Smooth muscle cell (in vitro differentiated cells): ENCODE data around the gene MCOLN1. TPM values are rescaled to one million over a fixed set of nuclear protein-coding genes. Genes with fewer than 3 reads are reported as not detected.

Experiments used
- DNase-seq: peaks from one replicate; lab custom pipeline; 2025; ENCODE audit not compliant: unreplicated experiment; lab: John Stamatoyannopoulos, UW
- H2AFZ ChIP-seq: fragments of 200-600 bp; sonication (generic); 2 replicates; pipeline ENCODE4 v1.6.0; 2016; ENCODE audit warnings: antibody characterized with exemption, low read depth, mild to moderate bottlenecking
- H3F3A ChIP-seq: fragments of 200-600 bp; sonication (generic); 2 replicates; pipeline ENCODE4 v1.6.0; 2017; ENCODE audit warnings: antibody characterized with exemption, low read depth
- H3K27ac ChIP-seq: fragments of 200-600 bp; sonication (generic); 2 replicates; pipeline ENCODE4 v1.5.1; 2016; ENCODE audit warnings: low read depth, mild to moderate bottlenecking
- H3K27me3 ChIP-seq: fragments of 200-600 bp; sonication (generic); 2 replicates; pipeline ENCODE4 v1.6.1; 2016; ENCODE audit warnings: low read depth, mild to moderate bottlenecking
- H3K36me3 ChIP-seq: fragments of 200-600 bp; sonication (generic); 2 replicates; pipeline ENCODE4 v1.5.1; 2016; ENCODE audit warnings: low read depth
- H3K4me1 ChIP-seq: fragments of 200-600 bp; sonication (generic); 2 replicates; pipeline ENCODE4 v1.5.1; 2016; ENCODE audit warnings: low read depth
- H3K4me2 ChIP-seq: fragments of 200-600 bp; sonication (generic); 2 replicates; pipeline ENCODE4 v1.6.0; 2016; ENCODE audit warnings: mild to moderate bottlenecking
- H3K4me3 ChIP-seq: fragments of 200-600 bp; sonication (generic); 2 replicates; pipeline ENCODE4 v1.5.1; 2016; ENCODE audit warnings: mild to moderate bottlenecking
- H3K79me2 ChIP-seq: fragments of 200-600 bp; sonication (generic); 2 replicates; pipeline ENCODE4 v1.6.0; 2016; ENCODE audit warnings: low read depth, mild to moderate bottlenecking
- H3K9ac ChIP-seq: fragments of 200-600 bp; sonication (generic); 2 replicates; pipeline ENCODE4 v1.6.0; 2016; ENCODE audit warnings: low read depth
- H3K9me3 ChIP-seq: fragments of 200-600 bp; sonication (generic); replicated peaks from 2 replicates; pipeline ENCODE4 v1.5.1; 2016; ENCODE audit warnings: low read depth
- H4K20me1 ChIP-seq: fragments of 200-600 bp; sonication (generic); 2 replicates; pipeline ENCODE4 v1.6.0; 2016; ENCODE audit warnings: low read depth
- WGBS: methylation state at CpG from one replicate; pipeline ENCODE4 v1.1.7; 2016; ENCODE audit warnings: low lambda C conversion rate; 5-methylcytosine and 5-hydroxymethylcytosine counted together
- polyA plus RNA-seq: library from polyadenylated mRNA; unstranded; fragments of >200 nt; fragmentation: Nextera tagmentation; extraction: Ambion mirVana; gene quantifications from 2 replicates; pipeline ENCODE4 v1.2.1, GENCODE V29; 2016
- total RNA-seq: library from RNA; depleted of rRNA; stranded (reverse); fragments of >200 nt; gene quantifications from 2 replicates; pipeline ENCODE4 v1.2.3, GENCODE V29; 2014
- TF ChIP-seq, protein P1 (sequence below): fragments of 200-600 bp; sonication (generic); IDR thresholded peaks from 2 replicates; pipeline ENCODE4 v1.5.1; 2017; ENCODE audit warnings: borderline replicate concordance, mild to moderate bottlenecking, antibody characterized with exemption; ENCODE audit not compliant: insufficient read depth, poor library complexity, severe bottlenecking

MCOLN1 gene
- total and polyA plus RNA-seq, 2 experiments from 2014 or later, result 9.8 to 19.2 TPM

GRCh38 chr19:7520131-7521051, 2.0 kb upstream of the MCOLN1 start:
- no peaks in the 10 kb centered on the region for H3K9me3 ChIP-seq
- no peak overlapping the region for H3K27ac ChIP-seq
- no peak overlapping the region for H3K4me2 ChIP-seq
- H2AFZ ChIP-seq, result no peak overlapping the region
- no peaks in the 10 kb centered on the region for H3K27me3 ChIP-seq
- H3K4me1 ChIP-seq, result peaks cover 9% of the 10 kb centered on the region
- TF ChIP-seq, protein P1, sequence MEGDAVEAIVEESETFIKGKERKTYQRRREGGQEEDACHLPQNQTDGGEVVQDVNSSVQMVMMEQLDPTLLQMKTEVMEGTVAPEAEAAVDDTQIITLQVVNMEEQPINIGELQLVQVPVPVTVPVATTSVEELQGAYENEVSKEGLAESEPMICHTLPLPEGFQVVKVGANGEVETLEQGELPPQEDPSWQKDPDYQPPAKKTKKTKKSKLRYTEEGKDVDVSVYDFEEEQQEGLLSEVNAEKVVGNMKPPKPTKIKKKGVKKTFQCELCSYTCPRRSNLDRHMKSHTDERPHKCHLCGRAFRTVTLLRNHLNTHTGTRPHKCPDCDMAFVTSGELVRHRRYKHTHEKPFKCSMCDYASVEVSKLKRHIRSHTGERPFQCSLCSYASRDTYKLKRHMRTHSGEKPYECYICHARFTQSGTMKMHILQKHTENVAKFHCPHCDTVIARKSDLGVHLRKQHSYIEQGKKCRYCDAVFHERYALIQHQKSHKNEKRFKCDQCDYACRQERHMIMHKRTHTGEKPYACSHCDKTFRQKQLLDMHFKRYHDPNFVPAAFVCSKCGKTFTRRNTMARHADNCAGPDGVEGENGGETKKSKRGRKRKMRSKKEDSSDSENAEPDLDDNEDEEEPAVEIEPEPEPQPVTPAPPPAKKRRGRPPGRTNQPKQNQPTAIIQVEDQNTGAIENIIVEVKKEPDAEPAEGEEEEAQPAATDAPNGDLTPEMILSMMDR, result no peak
- no peaks in the 10 kb centered on the region for H3K36me3 ChIP-seq
- DNase-seq, result no peak
- H4K20me1 ChIP-seq, result no peaks in the 10 kb centered on the region
- no peak overlapping the region for H3K4me3 ChIP-seq
- no peak overlapping the region for H3K9ac ChIP-seq
- WGBS, result 97% methylated on average over 48 of the region's 51 CpGs
- peaks cover 2% of the 10 kb centered on the region for H3F3A ChIP-seq
- no peaks in the 10 kb centered on the region for H3K79me2 ChIP-seq

GRCh38 chr19:7521551-7522071, 813 bp upstream of the MCOLN1 start:
- no peaks in the 10 kb centered on the region for H3K79me2 ChIP-seq
- H3K9me3 ChIP-seq, result no peaks in the 10 kb centered on the region
- TF ChIP-seq, protein P1, result no peak
- no peaks in the 10 kb centered on the region for H3K27me3 ChIP-seq
- no peak for DNase-seq
- H3K9ac ChIP-seq, result no peak overlapping the region
- H3K4me3 ChIP-seq, result peak overlapping the region; percentile 74
- H3K4me1 ChIP-seq, result peaks cover 7% of the 10 kb centered on the region
- no peaks in the 10 kb centered on the region for H3K36me3 ChIP-seq
- peak overlapping the region; percentile 88 for H3K4me2 ChIP-seq
- no peak overlapping the region for H3K27ac ChIP-seq
- WGBS, result 42% methylated on average over 10 of the region's 10 CpGs
- H3F3A ChIP-seq, result no peaks in the 10 kb centered on the region
- peak overlapping the region; percentile 15 for H2AFZ ChIP-seq
- H4K20me1 ChIP-seq, result no peaks in the 10 kb centered on the region

DNA sequence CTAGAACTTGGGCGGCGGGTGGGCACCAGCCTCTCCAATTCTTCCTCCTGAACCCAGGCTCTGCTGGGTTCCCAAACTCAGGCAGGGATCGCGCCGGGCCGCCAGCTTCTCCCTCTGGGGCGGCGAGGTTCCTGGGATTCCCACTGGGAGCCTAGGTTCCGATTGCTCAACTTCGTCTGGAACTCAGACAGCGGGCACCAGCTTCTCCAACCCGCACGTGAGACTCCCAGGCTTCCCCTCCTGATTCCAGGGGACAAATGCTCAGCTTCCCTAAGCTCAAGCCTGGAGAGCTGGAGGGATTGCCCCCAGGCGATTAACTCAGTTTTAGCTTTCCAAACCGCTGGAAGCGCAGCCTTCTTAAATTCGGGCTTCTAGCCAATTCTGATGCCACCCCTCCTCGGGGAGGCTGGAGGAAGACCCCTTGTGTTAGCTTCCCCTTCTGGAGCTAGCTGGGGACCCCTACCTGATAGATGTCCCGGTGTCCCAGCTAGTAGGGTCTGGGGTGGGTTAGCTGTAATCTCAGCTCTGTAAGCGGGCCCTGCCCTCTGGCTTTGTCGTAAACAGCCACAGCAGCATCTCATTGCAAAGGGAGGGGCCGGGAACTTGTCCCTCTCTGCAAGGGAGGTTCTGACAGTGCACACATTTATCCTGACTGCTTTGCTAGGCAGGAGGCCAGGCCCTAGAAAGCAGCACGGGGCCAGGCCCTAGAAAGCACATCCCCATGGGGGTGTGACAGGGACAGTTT, 671 bp downstream of the MCOLN1 start:
- H3K36me3 ChIP-seq, result no peaks in the 10 kb centered on the region
- no peak overlapping the region for H3K27ac ChIP-seq
- no peak for DNase-seq
- peak overlapping the region; percentile 100 for H3K4me2 ChIP-seq
- H3K79me2 ChIP-seq, result no peaks in the 10 kb centered on the region
- TF ChIP-seq, protein P1, result no peak
- 18% methylated on average over 23 of the region's 23 CpGs for WGBS
- no peaks in the 10 kb centered on the region for H3F3A ChIP-seq
- peak overlapping the region; percentile 86 for H2AFZ ChIP-seq
- H3K4me1 ChIP-seq, result peaks cover 7% of the 10 kb centered on the region
- peak overlapping the region; percentile 84 for H3K9ac ChIP-seq
- peak overlapping the region; percentile 74 for H3K4me3 ChIP-seq
- H3K27me3 ChIP-seq, result no peaks in the 10 kb centered on the region
- no peaks in the 10 kb centered on the region for H4K20me1 ChIP-seq
- H3K9me3 ChIP-seq, result no peaks in the 10 kb centered on the region
